NCI-H1048 (cell line): Measurements from ENCODE around the gene TYK2.
"Not testable (repeated sequence)": the region's sequence is repeated elsewhere in the genome, so short reads cannot be mapped to it uniquely, and the experiment has no call there.

ENCODE experiments used
- DNase-seq: peaks from one replicate; lab custom pipeline; 2025; lab: John Stamatoyannopoulos, UW

The TYK2 gene

DNA sequence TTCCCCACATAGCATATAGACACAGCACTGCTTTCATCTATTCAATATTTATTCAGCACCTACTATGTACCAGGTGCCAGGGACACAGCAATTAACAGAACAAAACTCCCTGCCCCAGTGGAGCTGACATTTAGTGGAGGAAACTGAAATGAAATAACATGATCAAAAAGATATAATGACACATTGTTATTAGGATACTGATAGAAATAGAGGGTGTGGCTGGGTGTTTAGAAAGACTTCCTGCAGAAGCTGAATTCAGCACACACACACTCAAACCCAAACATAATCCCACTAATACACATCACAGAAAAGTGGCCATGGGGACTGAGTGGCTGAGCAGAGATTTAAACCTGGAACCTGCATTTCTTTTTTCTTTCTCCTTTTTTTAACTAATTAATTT, 26.7 kb upstream of the TYK2 start:
- DNase-seq, result no peak

DNA sequence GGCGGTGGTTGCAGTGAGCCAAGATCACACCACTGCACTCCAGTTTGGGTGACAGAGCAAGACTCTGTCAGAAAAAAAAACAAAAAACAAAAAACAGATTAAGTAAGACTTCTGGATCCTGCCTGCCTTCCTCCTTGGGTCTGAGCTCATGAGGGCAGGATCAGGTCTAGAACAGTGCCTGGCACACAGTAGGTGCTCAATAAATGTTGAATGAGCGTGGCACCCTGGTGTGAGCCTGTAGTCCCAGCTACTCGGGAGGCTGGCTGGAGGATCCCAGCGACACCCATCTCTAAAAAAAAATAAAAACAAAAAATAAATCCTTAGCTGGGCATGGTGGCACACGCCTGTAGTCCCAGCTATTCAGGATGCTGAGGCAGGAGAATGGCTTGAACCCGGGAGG, 25.8 kb upstream of the TYK2 start:
- no peak for DNase-seq

DNA sequence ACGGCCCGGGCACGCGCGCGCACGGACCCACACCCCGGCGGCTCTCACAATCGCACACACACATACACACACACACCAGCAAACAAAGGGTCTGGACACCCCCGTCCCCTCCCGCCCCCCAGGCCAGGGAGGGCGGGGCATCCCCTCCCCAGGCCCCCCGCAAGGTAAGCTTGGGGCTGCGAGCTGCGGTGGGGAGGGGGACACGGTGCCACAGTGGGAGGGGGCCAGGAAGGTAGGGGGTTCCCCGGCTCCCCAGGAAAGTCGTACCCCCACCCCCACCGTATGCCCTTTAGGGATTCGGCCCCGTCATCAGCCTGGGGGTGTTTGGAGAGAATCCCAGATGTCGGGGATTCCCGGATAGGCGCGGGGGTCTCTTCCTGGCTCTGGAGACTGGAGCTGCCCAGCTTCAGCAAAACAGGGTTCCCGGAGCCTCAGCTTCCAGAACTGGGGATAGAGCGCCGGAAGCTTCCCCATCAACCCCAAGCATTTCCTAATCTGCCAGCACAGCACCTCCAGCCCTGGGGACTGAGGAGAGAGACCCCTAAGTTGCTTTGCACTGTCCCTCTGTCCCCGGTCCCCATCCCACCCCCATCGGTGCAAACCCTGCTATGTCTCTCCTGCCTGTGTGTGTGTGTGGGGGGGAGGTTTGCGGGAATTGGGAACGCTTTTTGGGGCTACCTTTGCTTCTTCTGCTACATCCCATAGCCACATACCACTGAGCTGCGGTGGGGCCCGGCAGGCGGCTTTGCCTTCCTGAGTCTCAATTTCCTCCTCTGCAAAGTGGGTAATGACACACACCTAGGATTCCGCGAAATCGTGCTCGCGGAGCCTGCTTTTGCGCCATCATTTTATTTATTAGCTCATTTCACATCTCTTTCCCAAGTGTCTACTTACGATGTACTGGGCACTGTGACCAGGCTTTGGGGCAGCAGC, 24.8 kb upstream of the TYK2 start:
- DNase-seq, result no peak

DNA sequence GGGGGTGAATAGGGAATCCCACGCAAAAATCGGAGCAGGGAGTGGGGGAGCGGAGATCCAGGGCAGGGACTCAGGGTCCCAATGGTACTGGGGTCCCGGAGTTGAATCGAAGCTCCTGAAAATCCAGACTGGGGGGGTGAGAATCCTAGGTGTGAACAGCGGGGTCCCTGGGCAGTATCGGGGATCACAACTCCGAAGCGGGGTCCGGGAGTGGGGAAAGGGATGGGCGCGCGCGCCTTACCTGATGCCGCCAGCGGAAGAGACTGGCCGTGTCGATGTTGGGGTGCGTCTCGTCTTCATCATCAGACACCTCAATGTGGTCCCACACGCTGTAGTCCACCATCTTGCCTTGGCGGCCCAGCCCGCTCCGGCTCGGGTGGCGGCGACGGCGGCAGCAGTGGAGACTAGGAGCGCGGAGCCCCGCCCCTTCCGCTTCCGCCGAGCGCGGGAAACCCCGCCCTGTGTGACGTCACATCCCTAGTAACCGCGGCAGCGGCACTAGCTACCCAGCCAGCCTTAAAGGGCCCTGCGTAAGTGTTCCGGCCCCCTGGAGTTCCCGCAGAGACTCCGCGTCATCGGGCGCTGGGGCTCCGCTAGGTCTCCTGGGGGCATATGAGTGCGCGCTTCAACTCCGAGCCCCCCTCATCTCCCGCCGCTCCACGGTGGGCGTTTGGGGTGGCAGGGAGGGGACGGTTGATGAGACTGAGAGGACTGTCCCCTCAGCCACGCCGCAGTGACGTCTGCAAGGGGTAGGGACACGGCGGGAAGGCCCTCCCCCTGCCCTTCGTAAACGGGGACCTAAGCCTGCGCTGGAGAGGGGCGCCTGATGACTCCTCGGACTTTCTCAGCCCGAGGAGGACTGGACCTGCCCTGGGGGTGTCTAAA, 23.0 kb upstream of the TYK2 start, which contains the start of gene CDC37:
Gene CDC37 (minus strand): TSS at position 406 of the 885 bp plus-strand sequence. CDS start 63 bp downstream, at position 343.
- peak; percentile 91 for DNase-seq

DNA sequence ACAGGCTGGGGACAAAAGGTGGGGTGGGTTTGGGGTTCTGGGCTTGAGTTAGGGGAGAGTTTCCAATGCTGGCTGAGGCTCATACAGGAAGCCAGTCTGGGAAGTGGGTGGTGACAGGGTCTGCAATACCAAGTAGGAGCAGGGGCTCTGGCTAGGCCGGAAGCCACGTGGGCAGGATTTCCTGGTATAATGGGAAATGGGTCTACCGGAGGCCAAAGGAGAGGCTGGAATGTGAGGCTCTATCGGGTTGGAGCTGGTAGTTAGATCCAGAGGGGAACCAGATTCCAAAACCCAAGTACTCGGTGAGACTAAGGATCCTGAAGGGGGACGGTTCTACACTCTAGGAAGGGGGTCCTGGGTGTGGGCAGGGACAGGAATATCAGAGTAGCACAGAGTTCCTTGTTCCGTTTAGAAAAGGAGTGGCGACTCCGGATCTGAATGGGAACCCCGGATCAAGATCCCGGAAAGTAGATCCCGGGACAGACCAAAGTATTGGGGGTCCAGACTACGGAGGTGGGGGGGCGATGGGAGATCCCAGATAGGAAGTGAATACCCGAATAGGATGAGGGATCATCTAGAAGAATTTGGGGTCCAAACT, 22.2 kb upstream of the TYK2 start:
- no peak for DNase-seq

DNA sequence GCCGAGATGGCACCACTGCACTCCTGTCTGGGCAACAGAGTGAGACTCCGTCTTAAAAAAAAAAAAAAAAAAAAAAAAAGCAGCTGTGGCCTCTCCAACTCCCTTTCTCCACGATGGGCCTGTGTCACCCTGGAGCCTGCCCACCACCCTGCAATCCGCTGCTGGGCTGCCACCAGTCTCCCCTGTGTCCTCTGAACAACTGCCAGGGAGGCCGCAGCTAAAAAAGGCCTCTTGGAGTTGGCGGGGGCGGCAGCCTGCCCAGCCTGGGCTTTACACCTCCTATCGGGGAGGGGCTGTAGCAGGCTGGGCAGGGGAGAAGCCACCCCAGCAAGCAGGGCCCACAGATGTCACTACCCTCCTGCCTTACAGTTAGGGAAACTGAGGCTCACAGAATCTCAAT, 19.5 kb upstream of the TYK2 start:
- DNase-seq, result no peak

DNA sequence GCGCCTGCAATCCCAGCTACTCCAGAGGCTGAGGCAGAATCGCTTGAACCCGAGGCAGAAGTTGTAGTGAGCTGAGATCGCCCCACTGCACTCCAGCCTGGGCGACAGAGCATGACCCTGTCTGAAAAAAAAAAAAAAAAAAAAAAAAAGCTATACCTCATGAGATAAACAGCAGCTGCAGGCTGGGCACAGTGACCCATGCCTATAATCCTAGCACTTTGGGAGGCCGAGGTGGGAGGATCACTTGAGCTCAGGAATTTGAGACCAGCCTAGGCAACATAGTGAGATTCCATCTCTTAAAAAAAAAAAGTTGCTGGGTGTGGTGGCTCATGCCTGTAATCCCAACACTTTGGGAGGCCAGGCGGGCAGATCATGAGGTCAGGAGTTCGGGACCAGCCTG, 19.0 kb upstream of the TYK2 start:
- not testable (repeated sequence) for DNase-seq

DNA sequence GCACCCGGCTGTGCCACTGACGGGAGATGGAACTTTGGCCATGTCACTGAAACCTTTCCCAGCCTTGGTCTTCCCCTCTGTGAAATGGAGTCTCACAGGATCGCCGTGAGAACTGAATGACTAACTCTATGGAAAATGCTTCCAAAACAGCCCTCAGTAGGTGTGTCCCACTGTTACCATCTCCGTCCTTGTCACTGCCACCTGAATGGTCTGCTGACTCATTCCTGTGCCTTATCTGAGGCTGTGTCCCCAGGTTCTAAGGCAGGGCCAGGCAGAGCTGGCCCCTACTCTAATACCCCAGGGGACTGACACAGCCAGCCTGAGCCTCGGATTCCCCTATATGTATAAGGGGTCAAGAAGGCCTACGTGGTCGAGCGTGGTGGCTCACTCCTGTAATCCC, 18.4 kb upstream of the TYK2 start:
- DNase-seq, result no peak

DNA sequence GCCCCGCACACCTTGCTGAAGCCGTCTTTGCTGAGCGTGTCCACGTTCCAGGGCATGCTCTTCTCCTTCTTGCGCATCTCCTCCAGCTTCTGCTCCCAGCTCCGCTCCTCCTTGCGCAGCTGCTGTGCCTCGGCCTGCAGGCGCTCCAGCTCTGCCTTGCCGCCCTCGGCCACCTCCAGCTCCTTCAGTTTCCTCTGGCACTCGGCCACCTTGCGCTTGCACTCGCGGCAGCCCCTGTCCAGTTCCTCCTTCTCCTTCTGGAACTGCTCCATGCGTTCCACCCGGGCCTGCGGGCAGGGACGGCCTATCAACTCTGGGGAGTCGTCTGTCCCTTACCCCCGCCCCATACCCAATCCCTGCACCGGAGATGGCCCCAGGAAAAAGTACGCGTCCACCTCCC, 15.5 kb upstream of the TYK2 start:
- no peak for DNase-seq

DNA sequence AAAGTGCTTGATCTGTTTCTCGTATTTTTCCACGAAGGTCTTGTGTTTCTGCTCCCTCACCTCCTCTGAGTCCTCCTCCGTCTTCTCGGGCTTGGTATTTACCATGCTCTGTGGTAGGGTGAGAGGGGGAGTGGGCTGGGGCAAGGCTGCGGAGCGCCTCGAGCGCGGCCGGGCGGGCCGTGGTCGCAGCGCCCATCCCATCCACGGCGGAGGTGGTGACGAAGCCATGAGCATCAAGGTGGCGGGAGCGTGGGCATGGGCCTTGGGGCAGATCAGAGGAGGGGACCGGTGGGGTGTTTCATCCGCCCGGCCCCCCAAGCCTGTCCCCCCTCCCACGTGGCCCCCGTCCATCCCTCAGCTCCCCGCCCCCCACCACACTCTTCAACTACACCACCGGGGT, 15.1 kb upstream of the TYK2 start:
- DNase-seq, result no peak

DNA sequence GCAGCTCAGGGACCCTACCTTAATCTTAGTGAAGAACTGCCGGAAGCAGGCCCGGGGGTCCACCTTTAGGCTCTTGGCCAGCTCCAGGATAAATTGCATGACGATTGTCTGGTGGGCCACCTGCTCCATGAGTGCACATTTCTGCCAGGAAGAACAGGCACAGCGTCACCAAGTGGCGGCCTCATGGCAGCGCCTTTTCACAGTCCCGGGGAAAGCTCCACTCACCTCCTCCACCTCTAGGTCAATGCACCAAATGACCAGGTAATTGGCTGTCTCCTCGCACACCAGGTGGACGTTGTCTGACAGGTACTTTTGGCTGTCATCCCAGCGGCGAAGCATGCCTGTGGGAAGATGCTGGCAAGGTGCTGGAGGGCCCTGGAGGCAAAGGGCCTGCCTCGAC, 14.6 kb upstream of the TYK2 start:
- no peak for DNase-seq

DNA sequence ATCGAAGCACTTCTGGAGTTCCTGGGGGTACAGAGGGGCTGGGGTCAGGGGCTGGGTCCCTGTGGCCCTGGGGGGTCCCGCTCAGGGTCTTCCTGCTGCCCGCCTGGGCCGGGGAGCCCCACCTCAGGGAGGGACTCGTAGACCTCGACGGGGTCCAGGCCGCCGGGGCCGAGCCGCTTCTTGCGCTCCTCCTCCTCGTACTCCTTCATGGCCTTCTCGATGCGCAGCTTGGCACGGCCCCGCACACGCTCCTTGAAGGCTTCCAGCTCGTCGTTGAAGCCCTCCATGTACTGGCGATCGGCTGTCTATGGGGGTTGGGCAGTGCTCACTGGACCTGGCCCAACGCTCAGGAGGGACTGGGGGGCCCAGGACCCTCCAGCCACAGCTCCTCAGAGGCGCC, 12.8 kb upstream of the TYK2 start:
- no peak for DNase-seq

DNA sequence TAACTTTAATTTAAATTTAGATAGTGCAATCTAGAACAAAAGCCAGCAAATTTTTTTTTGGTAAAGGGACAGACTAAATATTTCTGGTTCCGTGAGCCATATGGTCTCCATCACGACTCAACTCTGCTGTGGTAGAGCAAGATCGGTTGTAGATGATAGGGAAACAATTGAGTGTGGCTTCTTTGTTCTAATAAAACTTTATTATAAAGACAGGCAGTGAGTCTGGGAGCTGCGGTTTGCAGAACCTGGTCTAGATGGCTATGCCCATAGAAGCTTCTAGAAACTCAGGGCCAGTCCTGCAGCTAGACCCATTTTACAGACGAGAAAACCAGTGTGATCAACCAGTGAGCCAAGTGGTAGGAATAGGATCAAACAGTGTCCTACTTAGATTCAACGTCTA, 11.7 kb upstream of the TYK2 start:
- no peak for DNase-seq

DNA sequence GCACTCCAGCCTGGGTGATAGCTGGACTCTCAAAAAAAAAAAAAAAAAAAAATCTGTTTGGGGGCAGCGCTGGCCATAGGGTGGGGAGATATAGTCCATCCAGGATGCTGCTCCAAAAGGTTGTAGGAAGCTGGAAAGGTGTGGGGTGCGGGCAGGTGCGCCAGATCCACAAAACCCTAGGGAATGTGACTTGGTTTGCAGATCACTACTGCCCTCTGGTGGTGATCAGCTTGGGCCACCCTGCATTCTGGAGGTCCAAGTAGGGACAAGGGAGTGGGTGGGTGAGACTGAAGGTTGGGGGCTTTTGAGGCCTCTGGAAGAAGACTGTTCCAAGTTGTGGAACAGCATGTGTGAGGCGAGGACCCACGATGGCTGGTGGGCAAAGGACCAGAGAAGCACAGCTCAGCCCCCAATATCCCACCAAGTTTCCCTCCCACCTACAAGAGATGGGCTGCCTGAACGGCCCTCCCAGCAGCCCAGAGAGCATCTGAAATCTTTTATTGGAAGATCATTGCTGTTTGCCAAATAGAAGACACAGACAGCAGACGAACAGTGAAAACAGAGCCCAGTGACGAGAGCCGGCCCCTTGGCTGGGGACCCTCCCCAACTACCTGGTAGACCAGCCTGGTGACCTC, 10.4 kb upstream of the TYK2 start:
- peak; percentile 41 for DNase-seq

DNA sequence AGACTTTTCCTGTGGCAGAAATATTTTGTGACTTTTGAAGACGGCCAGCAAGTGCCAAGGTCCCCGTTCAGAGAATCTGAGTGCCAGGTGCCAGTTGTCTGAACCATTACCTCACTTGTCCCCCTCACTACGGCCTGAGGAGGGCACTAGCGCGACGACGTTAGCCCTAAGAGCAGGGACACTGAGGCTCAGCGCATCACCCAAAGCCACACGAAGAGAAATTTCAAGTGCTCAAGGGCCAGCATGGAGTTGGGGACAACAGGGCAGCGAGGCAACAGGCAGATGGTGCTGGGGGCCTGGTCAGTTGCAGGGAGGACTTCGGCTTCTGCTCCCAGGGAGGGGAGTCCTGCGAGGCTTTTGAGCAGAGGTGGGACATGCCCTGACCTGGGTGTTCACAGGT, 9.5 kb upstream of the TYK2 start:
- no peak for DNase-seq

DNA sequence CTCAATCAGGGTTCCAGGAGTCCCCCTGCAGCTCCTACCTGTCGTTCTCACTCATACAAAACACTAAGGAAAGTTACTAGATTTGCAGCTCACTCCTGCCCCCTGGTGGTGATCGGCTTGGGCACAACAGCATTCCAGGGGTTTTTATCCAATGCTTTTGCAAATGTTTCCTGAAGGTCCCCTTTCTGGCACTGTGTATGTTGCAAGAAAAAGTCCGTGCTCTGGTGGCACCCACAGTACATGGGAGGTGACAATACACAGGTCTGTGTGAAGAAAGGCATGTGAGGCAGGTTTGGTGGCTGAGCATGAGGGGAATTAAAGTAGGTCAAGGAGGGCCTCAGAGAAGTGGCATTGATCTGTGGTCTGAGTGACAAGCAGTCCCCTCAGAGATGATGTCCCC, 8.6 kb upstream of the TYK2 start:
- DNase-seq, result peak; percentile 67

DNA sequence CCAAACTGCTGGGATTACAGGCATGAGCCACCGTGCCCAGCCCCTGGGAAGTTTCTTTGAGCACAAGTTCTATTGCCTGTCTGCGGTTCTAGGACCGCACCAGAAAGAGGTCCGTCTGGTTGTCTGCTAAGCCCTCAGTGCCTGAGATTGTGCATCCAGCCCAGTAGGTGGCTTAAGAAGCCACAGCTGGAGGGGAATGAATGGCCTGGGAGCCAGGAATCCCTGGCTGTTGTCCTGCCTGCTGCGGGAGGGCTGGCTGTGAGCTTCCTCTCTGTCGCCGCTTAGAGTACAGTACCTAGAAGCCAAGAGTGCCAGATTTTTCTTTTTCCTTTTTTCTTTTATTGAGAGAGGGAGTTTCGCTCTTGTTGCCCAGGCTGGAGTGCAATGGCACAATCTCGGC, 4.2 kb upstream of the TYK2 start:
- DNase-seq, result no peak

DNA sequence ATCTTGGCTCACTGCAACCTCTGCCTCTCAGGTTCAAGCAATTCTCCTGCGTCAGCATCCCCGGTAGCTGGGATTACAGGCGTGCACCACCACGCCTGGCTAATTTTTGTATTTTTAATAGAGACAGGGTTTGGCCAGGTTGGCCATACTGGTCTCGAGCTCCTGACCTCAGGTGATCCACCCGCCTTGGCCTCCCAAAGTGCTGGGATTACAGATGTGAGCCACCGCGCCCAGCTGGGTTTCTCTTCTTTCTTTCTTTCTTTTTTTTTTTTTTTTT, 2.8 kb upstream of the TYK2 start:
- not testable (repeated sequence) for DNase-seq

DNA sequence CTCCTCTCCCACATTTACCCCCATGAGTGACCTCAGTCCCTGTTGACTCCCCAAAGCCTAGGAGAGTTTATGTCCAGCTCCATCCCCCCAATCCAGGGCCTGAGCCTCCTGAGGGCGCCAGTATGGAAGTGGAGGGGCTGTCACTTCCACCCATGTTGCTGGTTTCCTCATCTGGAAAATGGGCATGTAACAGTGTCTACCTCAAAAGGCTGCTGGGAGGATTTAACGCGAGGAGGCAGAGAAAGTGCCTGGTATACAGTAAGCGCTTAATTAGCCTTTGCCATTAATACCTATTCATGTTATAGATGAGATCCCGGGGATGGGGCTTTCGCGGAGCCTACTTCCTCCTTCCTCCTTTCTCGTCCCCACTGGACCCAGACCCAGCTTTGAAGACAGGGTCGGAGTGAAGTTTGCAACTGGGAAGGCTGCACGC, 476 bp downstream of the TYK2 start:
- DNase-seq, result no peak

DNA sequence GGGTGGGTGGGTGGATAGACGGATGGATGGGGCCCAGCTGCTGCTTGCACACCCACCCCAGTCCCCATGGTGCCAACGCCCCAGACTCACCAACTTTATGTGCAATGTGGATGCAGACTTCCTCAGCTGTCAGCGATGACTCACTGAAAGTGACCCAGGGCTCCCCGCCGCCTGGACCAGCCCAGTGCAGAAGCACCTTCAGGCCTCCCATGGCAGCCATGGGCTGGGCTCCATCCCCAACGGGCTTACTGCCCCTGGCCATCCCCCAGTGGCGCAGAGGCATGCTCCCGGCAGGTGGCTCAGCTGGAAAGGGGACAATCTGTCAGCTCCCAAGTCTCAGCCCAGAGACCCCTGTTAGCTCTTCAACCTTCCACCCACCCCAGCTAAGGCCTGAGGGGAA, 2.2 kb downstream of the TYK2 start:
- DNase-seq, result no peak

DNA sequence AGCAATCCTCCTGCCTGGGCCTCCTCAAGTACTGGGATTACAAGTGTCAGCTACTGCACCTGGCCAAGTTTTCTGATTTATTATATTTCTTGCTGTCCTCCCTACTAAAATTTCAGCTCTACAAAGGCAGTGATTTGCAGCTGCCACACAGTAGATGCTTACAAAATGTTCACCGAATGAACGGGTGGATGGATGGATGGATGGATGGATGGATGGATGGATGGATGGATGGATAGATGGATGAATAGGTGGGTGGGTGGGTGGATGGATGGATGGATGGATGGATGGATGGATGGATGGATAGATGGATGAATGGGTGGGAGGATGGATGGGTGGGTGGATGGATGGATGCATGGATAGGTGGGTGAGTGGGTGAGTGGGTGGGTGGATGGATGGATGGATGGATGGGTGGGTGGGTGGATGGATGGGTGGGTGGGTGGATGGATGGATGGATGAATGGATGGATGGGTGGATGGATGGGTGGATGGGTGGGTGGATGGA, 3.2 kb downstream of the TYK2 start:
- DNase-seq, result not testable (repeated sequence)

DNA sequence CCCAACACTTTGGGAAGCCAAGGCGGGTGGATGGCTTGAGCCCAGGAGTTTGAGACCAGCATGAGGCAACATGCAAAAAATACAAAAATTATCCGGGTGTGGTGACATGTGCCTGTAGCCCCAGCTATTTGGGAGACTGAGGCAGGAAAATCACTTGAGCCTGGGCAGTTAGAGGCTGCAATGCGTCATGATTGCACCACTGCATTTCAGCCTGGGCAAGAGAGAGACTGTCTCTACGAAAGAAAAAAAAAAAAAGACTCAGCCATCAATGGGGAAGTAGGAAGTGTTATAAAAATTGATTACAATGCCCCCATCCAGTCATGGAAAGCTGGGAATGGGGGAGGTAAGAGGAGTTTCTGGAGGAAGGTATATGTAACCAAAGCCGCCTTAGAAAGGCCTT, 5.4 kb downstream of the TYK2 start:
- DNase-seq, result no peak
